GM19397 (cell line): ENCODE data around the gene SMIM3.
"Not testable (repeated sequence)": the region's sequence is repeated elsewhere in the genome, so short reads cannot be mapped to it uniquely, and the experiment has no call there.

Experiments used
- ATAC-seq: cut with Tn5 transposase; IDR thresholded peaks from one replicate; pipeline ENCODE4 v1.9.1; 2021; ENCODE audit warnings: mild to moderate bottlenecking, moderate library complexity; ENCODE audit not compliant: unreplicated experiment

Gene SMIM3

DNA sequence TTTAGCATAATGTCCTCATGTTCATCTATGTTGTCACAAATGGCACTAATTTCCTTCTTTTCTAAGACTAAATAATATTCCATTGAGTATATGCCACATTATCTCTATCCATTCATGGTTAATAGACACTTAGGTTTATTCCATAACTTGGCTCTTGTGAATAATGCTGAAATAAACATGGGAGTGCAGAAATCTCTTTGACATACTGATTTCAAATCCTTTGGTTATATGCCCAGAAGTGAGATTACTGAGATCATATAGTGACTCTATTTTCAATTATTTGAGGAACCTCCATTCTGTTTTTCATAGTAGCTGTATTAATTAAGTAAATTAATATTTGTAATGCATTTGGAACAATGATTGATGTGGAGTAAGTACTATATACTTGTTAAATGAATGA lies 13.0 kb downstream of the SMIM3 start:
- ATAC-seq, result no peak

DNA sequence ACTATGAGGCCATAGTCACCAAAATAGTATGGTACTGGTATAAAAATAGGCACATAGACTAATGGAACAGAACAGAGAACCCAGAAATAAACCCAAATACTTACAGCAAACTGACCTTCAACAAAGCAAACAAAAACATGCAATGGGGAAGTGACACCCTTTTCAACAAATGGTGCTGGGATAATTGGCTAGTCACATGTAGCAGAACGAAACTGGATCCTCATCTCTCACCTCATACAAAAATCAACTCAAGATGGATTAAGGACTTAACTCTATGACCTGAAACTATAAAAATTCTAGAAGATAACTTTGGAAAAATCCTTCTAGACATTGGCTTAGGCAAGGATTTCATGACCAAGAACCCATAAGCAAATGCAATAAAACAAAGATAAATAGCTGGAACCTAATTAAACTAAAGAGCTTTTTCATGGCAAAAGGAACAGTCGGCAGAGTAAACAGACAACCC lies 14.9 kb downstream of the SMIM3 start:
- not testable (repeated sequence) for ATAC-seq

DNA sequence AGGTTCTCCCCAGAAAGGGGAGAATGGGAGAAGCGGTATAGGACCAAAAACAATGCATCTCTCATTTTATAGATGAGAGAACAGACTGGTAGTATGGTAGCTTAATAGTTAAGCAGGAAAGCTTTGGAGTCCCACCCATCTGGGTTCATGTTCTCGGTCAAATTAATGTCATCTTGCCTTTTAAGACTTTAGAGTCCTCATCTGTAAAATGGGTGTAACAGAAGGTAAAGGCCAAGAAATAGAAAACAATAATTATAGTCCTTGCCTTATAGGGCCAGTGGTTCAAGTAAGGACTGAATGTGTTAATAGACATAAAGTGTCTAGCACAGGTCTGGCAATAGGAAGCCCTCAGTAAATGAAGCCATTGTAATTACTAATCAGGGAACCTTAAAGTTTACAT lies 16.4 kb downstream of the SMIM3 start:
- no peak for ATAC-seq

DNA sequence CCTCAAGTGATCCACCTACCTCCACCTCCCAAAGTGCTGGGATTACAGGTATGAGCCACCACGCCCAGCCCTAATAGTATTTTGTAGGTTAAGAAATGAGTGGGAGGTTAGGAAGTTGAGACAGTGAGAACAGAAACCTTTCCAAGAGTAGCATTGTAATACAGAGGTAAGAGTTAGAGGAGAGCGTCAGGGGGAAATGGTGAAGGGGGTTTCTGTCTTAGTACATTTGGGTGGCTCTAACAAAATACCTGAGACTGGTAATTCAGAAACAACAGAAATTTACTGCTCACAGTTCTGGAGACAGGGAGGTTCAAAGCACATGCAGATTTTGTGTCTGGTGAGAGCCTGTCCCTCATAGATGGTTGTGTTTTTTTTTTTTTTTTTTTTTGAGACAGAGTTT lies 18.8 kb downstream of the SMIM3 start:
- ATAC-seq, result no peak

DNA sequence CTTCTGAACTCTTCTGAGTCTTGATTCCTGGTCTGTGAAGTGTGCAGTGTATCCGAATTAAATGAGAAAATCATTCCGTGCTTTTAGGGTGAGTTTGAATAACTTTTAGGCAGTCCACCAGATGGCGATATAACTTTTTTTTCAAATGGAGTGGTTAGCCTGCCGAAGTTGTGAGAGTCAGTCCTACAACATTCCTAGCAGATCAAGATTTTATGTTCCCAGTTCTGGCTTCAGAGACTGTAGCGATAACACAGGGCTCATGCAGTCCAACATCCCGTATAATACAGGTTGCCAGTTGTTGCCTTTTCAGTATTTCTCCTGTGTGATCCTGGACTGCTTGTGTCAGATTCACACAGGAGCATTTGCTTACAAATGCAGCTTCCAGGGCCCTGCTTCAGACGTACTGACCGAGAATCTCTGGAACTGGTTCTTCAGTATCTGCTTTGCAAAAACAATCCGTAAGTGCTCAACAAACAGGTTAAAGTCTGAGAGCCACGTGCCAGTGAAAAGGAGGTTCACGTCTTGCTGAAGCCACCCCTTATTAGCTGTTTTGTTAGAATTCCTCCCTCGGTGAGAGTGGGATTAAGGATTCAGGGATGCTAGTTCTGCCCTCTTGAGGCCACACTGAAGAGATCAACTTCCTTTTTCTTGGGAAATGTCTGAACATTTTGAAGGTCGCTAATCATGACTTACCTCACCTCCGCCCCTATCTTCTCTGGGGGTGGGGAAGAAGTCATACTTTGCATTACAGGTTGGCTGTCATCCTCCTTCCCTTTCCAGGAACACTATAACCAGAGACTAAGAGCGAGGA lies 22.8 kb downstream of the SMIM3 start:
- ATAC-seq, result no peak

DNA sequence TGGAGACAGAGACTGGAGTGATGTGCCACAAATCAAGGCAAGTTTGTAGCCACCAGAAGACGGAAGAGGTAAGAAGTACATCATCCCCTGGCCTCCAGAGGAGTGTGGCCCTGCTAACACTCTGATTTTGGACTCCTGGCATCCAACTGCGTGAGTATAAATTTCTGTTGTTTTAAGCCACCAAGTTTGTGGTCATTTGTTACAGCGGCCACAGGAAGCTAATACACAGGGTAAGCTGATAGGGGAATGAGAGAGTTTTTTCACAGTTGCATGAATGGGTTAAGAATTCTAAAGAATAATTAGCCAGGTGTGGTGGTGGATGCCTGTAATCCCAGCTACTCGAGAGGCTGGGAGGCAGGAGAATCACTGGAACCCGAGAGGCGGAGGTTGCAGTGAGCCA lies 25.8 kb downstream of the SMIM3 start:
- ATAC-seq, result no peak

DNA sequence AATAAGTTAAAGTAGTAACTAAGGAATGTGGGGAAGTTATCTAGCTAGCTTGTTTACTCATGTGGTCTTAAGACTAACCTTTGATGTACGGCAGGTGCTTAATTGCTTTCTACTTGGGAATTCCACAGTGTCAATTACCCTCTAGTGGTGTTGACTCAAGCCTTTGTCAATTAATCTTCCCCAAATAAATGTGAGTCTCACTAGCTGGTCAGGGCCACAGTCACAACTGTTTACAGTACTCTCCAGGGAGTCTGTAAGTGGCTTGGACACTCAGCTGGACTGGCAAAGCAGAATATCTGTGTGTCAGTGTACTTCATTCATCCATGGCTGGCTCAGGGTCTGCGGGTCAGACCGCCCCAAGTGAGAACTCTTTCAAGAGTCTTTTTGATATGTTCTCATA lies 30.8 kb downstream of the SMIM3 start:
- no peak for ATAC-seq

DNA sequence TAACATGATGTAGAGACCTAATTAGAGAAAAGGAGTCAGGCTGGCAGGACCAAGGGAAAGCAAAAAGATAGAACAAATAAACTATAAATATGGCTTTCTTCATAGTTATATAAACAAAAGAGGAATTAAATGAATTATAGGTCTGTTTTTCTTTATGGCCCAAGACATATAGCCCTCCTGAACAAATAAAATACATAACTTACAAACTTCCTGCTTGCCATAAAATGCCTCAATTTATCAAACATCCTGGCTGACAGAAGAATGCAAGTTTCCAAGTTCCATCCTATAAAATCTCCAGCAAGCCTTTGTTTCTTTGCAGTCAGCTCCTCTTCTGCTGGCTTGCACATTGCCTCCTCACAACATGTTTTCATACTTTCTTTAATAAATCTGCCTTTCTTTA lies 36.5 kb downstream of the SMIM3 start:
- ATAC-seq, result no peak

DNA sequence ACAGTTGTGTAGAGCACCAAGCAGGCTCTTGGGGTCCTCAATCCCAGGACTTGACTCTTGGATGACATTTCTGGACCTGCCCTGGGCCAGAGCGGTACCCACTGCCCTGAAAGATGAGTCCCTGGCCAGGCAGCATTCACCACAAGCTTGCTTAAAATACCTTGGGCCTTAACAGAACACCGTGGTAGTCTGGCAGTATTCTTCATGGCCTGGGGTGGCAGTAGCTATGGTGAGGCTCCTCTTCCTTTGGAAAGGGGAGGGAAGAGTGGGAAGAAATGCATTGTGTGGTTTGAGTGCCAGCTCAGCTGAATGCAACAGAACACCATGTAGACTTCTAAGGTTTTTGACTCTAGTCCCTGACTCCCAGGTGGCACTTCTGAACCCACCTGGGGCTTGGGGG lies 38.4 kb downstream of the SMIM3 start:
- no peak for ATAC-seq

DNA sequence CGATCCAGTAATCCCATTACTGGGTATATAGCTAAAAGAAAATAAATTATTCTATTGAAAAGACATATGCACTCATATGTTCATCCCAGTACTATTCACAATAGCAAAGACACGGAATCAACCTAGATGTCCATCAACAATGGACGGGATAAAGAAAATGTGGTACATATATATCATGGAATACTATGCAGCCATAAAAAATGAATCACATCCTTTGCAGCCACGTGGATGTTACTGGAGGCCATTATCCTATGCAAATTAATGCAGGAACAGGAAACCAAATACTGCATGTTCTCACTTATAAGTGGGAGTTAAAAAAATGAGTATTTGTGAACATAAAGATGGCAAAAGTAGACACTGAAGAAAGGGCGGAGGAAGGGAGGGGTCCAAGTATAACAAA lies 51.2 kb downstream of the SMIM3 start:
- no peak for ATAC-seq

DNA sequence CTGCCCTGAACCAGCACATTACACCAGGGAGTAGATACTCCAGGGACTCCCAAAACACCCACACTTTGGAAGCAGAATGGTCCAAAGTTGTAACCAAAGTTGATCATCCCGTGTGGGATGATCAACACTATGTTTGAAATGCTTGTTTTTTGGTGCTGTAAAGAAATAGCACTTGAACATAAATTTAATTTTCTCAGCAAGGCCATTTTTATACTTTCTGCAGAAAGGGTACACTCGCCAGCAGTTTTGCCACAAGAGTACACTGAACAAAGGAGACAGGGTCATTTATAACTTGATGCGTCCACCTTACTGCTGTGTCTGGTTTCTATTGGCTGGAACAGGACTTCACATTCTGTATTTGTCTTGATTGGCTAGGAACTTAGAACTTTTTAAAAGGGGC lies 53.3 kb downstream of the SMIM3 start:
- not testable (repeated sequence) for ATAC-seq

DNA sequence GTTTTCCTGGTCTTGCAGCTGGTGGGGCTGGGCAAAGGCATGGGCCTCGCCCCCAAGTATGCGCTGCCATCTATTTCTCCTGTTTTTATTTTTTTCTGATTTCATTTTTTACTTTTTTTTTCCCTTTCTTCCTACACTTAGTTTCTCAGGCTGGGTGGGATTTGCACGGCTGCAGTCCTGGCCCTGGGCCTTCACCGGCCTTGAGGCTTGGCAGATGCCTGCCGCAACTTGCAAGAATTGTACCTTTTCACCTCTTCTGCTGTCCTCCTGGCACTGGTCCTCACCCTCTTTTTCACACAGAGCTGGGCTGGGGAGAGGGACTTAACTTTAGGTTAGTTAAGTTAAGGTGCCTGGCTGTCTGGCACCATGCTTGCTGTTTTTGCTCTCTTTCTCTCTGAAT lies 57.5 kb downstream of the SMIM3 start:
- ATAC-seq, result no peak

DNA sequence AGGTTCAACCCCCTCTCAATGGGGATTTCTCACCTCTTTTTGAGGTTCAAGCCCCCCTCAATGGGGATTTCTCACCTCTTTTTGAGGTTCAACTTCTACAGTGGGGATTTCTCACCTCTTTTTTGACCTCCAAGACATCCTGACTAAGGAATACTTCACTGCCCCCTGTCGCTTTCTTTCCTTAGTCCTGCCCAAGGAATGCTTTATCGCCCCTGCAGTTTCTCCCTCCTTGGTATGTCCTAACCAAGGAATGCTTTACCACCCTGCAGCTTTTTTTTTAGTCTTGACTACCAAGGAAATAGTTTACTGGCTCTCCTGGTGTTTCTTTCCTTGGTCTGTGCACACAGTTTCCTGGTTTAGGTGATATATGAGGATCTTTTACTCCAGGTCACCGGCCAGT lies 58.1 kb downstream of the SMIM3 start:
- no peak for ATAC-seq

DNA sequence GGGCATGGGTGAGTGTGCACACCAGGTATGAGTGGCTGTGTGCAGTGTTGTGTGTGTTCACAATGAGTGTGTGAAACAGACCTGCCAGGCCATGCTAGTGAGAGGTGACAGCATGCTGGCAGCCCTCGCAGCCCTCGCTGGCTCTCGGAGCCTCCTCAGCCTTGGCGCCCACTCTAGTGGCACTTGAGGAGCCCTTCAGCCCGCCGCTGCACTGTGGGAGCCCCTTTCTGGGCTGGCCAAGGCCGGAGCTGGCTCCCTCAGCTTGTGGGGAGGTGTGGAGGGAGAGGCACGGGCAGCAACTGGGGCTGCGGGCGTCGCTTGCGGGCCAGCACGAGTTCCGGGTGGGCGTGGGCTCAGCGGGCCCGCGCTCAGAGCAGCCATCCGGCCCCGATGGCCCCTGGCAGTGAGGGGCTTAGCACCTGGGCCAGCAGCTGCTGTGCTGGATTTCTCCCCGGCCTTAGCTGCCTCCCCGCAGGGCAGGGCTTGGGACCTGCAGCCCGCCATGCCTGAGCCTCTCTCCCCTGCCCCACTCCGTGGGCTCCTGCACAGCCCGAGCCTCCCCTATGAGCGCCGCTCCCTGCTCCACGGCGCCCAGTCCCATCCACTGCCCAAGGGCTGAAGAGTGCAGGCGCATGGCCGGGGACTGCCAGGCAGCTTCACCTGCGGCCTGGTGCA lies 66.8 kb downstream of the SMIM3 start:
- not testable (repeated sequence) for ATAC-seq

DNA sequence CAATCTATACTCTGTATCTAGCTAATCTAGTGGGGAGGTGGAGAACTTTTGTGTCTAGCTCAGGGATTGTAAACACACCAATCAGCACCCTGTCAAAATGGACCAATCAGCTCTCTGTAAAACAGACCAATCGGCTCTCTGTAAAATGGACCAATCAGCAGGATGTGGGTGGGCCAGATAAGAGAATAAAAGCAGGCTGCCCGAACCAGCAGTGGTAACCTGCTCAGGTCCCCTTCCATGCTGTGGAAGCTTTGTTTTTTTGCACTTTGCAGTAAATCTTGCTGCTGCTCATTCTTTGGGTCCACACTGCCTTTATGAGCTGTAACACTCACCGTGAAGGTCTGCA lies 67.7 kb downstream of the SMIM3 start, which contains the start of gene IRGM:
IRGM (plus strand) TSS at position 214 of the 346 bp plus-strand sequence. CDS start 1,603 bp downstream, outside the sequence.
- not testable (repeated sequence) for ATAC-seq
